T-helper 22 cell (primary cell): ENCODE results near the gene MT1G.
"Not testable (repeated sequence)": the region's sequence is repeated elsewhere in the genome, so short reads cannot be mapped to it uniquely, and the experiment has no call there.

ENCODE experiments used
- DNase-seq: peaks from one replicate; pipeline ENCODE4 v3.0.0-alpha.2; 2020; ENCODE audit warnings: low read depth

Gene MT1G

GRCh38 chr16:56637814-56638750 is 29.8 kb downstream of the MT1G start, which contains the start of gene MT1A:
Gene MT1A, plus strand, starts transcription at chr16:56638666. Its CDS starts 73 bp downstream, at chr16:56638739.
- no peak for DNase-seq

- no peak for DNase-seq
Measured at GRCh38 chr16:56636616-56637413, 31.1 kb downstream of the MT1G start.

DNA sequence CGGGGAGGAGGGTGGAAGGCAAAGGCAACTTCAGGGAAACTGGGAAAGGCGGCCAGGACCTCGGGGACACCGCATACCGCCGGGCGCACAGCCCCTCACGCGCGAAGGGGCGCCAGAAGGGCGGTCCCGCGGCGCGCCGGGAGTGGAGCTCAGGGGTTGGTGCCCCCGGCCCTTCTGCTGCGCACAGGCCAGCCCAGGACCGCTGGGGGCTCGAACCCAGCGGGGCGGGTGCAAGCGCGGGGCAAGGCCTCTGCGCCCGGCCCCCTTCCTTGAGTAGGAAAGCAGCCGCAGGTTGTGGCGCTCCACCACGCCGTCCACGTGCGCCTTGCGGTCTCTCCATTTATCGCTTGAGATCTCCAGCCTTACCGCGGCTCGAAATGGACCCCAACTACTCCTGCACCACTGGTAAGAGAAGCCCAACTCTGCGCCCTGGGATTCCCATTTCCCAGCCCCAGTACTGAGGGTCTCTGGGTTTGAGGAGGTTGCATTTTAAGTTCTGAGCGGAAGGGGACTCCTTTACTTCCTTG is 32.4 kb downstream of the MT1G start:
- no peak for DNase-seq

DNA sequence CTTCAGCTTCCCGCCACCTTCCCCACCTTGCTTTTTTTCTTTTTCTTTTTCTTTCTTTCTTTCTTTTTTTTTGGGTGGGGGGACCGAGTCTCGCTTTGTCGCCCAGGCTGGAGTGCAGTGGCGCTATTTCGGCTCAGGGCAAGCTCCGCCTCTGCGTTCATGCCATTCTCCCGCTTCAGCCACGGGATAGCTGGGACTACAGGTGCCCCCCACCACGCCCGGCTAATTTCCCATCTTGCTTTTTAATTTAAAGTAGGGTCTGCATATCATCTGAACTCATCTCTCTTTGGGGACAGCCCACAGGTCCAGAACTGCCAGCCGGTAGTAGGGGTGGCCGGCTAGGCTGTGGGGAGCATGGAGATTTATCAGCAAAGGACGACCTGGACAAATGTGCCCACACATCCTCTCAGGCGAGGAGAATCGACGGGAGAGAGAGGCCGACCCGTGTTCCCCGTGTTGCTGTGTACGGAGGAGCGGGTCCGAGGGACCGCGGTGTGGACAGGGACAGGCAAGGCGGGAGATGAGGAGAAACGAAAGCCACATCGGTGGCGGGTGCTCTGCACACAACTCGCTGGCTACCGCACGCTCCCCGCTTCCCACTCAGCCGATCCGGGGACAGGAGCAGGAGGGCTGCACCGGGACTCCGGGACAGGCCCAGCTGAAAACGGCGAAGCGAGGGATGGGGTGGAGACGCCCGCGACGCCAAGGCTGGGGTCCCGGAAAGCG is 33.0 kb downstream of the MT1G start:
- DNase-seq: no peak

- DNase-seq: no peak
Measured at GRCh38 chr16:56633535-56633934, 34.3 kb downstream of the MT1G start.

DNA sequence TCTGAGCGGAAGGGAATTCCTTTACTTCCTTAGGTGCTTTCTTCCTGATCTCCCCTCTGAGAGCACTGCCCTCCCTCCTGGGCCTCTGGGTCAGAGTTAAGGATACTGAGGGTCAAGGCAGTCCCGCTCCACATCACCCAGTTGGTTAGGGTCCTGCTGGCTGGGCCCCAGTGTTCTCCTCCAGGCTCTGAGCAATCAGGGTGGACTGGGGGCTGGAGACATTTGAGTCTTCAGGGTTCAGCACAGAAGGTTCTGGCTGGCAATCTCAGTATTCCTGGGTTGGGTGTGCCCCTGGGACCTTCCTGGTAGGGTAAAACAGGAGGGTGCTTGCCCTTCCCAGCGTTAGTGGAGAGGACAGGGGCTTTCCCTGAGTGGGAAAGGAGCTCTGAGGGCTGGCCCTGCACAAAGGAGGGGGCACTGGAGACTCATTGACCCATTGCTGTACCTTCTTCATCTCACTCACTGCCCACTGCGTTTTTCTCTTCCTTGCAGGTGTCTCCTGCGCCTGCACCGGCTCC is 35.0 kb downstream of the MT1G start:
- DNase-seq: no peak

GRCh38 chr16:56632156-56632847 is 35.6 kb downstream of the MT1G start, which contains the start of gene MT1M:
Gene MT1M, plus strand, starts transcription at chr16:56632659. Its CDS starts 73 bp downstream, at chr16:56632732.
- no peak for DNase-seq

DNA sequence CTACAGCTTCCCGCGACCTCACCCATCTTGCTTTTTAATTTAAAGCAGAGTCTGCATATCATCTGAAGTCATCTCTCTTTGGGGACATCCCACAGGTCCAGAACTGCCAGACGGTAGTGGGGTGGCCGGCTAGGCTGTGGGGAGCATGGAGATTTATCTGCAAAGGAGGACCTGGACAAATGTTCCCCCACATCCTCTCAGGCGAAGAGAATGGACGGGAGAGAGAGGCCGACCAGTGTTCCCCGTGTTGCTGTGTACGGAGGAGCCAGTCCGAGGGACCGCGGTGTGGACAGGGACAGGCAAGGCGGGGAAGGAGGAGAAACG is 36.1 kb downstream of the MT1G start:
- DNase-seq: no peak

GRCh38 chr16:56631197-56631596 is 36.7 kb downstream of the MT1G start:
- DNase-seq: no peak

- no peak for DNase-seq
Measured at GRCh38 chr16:56630134-56630533, 37.7 kb downstream of the MT1G start.

DNA sequence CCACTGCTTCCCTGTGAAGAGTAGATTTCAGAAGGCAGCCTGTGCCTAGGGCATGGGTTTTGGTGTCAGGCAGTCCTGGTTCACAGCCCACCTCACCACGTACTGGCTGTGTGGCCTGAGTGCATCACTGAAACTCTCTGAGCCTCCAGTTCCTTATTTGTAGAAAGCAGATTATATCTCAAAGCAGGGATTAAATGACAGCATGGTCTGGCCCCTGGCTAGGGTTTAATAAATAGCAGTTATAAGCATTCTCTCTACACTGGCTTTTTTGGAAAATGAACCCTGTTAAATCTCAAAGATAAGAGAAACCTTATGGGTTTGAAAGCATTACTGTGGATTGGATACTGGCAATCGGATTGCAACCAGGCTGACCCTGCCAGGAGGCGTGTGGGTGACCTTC is 38.3 kb downstream of the MT1G start:
- DNase-seq: no peak

GRCh38 chr16:56628486-56629350 is 39.1 kb downstream of the MT1G start:
- DNase-seq: no peak

DNA sequence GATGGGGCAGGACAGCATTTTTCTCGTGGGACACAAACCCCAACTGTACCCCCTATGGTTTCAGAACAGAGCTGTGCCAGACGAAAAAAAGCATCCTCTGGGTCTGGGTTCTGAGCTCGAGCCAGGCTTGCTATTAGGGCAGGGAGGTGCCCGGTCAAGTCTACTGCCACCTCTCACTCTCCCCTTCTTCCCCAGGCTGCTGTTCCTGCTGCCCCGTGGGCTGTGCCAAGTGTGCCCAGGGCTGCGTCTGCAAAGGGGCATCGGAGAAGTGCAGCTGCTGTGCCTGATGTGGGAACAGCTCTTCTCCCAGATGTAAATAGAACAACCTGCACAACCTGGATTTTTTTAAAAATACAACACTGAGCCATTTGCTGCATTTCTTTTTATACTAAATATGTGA is 41.2 kb downstream of the MT1G start:
- DNase-seq: no peak

DNA sequence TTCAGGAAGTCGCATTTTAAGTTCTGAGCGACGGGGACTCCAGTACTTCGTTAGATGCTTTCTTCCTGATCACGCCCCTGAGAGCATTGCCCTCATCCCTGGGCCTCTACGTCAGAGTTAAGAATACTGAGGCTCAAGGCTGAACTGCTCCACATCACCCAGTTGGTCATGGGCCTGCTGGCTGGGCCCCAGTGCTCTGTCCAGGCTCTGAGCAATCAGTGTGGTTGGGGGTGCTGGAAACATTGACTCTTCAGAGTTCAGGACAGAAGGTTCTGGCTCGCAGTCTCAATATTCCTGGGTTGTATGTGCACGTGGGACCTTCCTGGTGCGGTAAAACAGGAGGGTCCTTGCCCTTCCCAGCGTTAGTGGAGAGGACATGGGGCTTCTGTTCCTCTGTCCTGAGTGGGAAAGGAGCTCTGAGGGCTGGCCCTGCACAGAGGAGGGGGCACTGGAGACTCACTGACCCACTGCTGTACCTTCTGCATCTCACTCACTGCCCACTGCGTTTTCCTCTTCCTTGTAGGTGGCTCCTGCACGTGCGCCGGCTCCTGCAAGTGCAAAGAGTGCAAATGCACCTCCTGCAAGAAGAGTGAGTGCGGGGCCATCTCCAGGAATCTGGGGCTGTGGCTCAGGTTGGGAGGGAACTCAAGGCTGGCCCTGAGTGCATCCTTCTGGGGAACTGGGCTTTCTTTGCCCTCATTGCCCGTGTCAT is 41.8 kb downstream of the MT1G start:
- DNase-seq: no peak

DNA sequence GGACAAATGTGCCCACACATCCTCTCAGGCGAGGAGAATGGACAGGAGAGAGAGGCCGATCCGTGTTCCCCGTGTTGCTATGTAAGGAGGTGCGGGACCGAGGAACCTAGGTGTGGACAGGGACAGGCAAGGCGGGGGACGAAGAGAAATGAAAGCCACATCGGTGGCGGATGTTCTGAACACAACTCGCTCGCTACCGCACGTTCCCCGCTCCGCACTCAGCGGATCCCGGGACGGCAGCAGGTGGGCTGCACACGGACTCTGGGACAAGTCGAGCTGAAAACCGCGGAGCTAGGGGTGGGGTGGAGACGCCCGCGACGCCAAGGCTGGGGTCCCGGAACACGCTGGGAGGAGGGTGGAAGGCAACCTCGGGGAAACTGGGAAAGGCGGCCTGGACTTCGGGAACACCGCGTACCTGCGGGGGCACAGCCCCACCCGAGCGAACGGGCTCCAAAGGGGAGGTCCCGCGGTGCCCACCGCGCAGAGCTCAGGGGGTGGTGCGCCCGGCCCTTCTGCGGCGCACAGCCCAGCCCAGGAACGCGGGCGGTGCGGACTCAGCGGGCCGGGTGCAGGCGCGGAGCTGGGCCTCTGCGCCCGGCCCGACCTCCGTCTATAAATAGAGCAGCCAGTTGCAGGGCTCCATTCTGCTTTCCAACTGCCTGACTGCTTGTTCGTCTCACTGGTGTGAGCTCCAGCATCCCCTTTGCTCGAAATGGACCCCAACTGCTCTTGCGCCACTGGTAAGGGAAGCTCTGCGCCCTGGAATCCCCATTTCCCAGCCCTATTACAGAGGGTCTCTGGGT is 42.5 kb downstream of the MT1G start, which contains the start of gene MT1E:
MT1E (plus strand) TSS at position 642 of the 803 bp plus-strand sequence; CDS start at position 713, 71 bp downstream.
- DNase-seq: no peak

DNA sequence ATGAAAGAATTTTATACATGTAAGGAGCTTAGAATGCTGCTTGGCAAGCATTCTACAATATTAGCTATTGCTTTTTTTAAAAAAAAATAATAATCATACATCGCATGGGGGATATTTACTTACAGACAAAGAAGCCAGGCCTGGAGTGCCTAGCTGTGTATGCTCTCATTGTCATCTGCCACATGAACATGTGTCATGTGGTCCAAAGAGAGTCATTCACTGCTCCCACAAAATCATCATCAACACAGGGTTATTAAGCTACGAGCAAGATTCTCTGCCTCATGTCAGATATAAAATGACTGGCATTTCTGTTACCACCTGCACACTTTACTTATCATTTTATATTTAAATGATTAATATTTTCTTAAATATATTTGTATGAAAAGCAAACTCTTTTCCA is 44.2 kb downstream of the MT1G start:
- DNase-seq: no peak

DNA sequence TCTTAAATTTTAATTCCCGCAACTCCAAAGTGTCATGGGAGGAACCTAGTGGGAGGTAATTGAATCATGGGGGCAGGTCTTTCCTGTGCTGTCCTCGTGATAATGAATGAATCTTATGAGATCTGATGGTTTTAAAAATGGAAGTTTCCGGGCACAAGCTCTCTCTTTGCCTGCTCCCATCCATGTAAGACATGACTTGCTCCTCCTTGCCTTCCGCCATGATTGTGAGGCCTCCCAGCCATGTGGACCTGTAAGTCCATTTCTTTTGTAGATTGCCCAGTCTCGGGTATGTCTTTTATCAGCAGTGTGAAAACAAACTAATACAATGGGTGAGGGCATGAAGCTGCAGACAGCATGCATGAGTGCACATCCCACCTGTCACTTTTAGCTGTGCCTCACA is 44.7 kb downstream of the MT1G start:
- DNase-seq: not testable (repeated sequence)

DNA sequence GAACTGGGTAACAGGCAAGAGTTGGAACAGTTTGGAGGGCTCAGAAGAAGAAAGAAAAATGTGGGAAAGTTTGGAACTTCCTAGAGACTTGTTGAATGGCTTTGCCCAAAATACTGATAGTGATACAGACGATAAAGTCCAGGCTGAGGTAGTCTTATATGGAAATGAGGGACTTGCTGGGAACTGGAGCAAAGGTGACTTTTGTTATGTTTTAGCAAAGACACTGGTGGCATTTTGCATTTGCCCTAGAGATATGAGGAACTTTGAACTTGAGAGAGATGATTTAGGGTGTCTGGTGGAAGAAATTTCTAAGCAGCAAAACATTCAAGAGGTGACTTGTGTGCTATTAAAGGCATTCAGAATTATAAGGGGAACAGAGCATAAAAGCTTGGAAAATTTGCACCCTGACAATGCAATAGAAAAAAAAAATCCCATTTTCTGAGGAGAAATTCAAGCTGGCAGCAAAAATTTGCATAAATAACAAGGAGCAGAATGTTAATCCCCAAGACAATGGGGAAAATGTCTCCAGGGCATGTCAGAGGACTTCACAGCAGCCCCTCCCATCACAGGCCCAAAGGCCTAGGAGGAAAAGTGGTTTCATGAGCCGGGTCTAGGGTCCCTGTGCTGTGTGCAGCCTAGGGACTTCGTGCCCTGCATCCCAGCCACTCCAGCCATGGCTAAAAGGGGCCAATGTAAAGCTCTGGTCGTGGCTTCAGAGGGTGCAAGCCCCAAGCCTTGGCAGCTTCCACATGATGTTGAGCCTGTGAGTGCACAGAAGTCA is 46.0 kb downstream of the MT1G start:
- not testable (repeated sequence) for DNase-seq
